ENCODE results near the gene PPARGC1A.

DNA sequence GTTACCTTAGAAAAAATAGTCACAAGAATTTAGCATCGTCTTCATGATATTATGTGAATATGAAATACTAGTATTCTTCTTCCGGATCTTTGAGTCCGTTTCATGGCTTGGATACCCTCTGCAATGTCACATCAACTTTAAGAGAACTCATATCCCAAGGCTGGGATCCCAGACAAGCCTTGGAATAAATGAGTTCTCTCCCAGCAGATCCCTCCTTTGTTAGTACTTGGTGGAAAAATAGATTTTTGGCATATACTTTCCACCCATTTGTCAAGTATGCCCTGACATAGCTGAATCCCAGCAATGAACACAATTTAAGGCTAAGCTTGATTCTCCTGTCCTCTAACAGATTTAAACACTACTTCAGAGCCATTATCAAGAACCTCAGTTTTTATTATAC, 144.5 kb downstream of the PPARGC1A start:
- no peak for TF ChIP-seq POLR2A (IDR thresholded peaks at IDR 0.05; ENCODE audit: low read depth)
- TF ChIP-seq, protein P1, sequence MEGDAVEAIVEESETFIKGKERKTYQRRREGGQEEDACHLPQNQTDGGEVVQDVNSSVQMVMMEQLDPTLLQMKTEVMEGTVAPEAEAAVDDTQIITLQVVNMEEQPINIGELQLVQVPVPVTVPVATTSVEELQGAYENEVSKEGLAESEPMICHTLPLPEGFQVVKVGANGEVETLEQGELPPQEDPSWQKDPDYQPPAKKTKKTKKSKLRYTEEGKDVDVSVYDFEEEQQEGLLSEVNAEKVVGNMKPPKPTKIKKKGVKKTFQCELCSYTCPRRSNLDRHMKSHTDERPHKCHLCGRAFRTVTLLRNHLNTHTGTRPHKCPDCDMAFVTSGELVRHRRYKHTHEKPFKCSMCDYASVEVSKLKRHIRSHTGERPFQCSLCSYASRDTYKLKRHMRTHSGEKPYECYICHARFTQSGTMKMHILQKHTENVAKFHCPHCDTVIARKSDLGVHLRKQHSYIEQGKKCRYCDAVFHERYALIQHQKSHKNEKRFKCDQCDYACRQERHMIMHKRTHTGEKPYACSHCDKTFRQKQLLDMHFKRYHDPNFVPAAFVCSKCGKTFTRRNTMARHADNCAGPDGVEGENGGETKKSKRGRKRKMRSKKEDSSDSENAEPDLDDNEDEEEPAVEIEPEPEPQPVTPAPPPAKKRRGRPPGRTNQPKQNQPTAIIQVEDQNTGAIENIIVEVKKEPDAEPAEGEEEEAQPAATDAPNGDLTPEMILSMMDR (IDR thresholded peaks at IDR 0.05): no peak
- TF ChIP-seq POLR2AphosphoS5 (IDR thresholded peaks at IDR 0.05): no peak
